Epithelial cell of esophagus (primary cell): ENCODE measurements around the gene AFAP1L1.
A peak's percentile ranks its signal among the peaks of the same experiment; 100 is the strongest.

Experiments used
- DNase-seq: peaks from one replicate; pipeline ENCODE4 v3.0.0; 2010; ENCODE audit warnings: low read depth
- H3K4me3 ChIP-seq: 2 replicates; pipeline ENCODE4 v1.5.1; 2011; ENCODE audit warnings: mild to moderate bottlenecking, low read length, control low read depth
- CTCF ChIP-seq: IDR thresholded peaks from 2 replicates; pipeline ENCODE4 v1.5.1; 2011; ENCODE audit warnings: low read depth, mild to moderate bottlenecking, low read length, control low read depth, inconsistent platforms; ENCODE audit not compliant: insufficient read depth; ENCODE audit errors: missing control alignments

The AFAP1L1 gene

GRCh38 chr5:149344151-149344550, 72.5 kb downstream of the AFAP1L1 start:
- no peak for TF ChIP-seq CTCF
- H3K4me3 ChIP-seq = no peak overlapping the region
- no peak for DNase-seq

GRCh38 chr5:149345147-149345891, 73.7 kb downstream of the AFAP1L1 start, which contains the start of gene GRPEL2:
Gene GRPEL2, plus strand, starts transcription at chr5:149345499. Its CDS starts 41 bp downstream, at chr5:149345540.
- TF ChIP-seq CTCF = no peak
- peak within 1 kb of the TSS; percentile 99 for H3K4me3 ChIP-seq
- peak; percentile 98 for DNase-seq

DNA sequence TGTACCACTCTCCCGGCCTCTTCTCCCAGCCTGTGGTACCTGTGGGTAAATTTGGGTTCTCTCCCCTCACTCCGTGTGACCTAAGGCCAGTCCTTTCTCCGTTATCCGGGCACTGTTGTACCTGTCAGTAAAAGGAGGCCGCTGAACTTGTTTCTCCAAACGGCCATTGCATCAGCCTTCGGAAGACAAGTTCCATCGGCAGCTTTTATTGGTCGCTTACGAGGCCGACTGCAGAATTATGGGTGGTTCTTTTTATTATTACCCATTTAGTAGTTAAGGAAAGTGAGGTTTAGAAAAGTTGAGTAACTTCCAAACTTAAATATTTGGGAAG, 74.2 kb downstream of the AFAP1L1 start:
- H3K4me3 ChIP-seq = peak overlapping the region; percentile 99
- no peak for TF ChIP-seq CTCF
- peak; percentile 60 for DNase-seq

GRCh38 chr5:149348518-149348917, 76.9 kb downstream of the AFAP1L1 start:
- DNase-seq = no peak
- no peak for TF ChIP-seq CTCF
- H3K4me3 ChIP-seq = no peak overlapping the region

DNA sequence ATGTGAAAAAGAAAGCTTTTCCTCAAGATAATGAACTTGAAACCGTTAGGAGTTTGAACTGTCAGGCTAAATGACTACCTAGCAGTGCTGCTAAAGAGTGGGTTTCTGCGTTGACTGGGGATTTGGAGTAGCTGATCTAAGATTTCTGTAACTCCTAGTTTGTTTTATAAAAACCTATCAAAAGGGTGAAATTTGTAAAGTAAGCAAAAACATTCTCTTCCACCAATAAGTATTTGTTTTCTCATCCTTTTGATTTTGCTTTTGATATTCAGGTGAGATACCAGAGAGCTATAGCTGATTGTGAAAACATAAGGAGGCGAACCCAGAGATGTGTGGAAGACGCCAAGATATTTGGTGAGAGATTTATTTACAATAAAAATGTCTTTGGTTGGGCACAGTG, 77.7 kb downstream of the AFAP1L1 start:
- H3K4me3 ChIP-seq = no peak overlapping the region
- TF ChIP-seq CTCF = no peak
- DNase-seq = no peak

- no peak for DNase-seq
- no peak for TF ChIP-seq CTCF
- no peak overlapping the region for H3K4me3 ChIP-seq
Measured at GRCh38 chr5:149352169-149352568, 80.5 kb downstream of the AFAP1L1 start.

DNA sequence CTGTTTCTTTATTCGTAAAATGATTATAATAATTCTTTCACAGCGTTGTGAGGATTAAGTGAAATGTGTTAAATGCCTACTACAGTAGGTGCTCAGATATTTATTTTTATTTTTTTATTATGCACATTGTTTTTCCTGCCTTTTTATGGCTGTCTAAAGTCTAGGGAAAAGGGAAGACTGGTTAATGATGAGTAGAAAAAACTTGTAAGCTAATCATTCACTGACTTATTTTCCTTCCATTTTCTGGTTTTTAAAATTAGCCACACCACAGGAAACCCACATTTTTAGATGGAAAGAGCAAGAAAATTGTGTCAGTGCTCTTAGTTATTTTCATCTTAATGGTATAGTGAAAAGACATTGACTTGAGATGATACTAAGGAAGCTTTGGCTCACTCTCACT, 82.3 kb downstream of the AFAP1L1 start:
- DNase-seq = no peak
- H3K4me3 ChIP-seq = no peak overlapping the region
- TF ChIP-seq CTCF = no peak
